Endothelial cell of umbilical vein (primary cell): Measurements from ENCODE around the gene TEDC1.

Experiments used
- EZH2 ChIP-seq: IDR thresholded peaks from 2 replicates; pipeline ENCODE4 v1.6.1; 2012; ENCODE audit warnings: borderline replicate concordance, low read depth, mild to moderate bottlenecking, moderate library complexity, low read length, inconsistent platforms; ENCODE audit not compliant: severe bottlenecking
- FOS ChIP-seq: IDR thresholded peaks from 2 replicates; pipeline ENCODE4 v1.6.1; 2011; ENCODE audit warnings: mild to moderate bottlenecking, low read length, moderate library complexity, borderline replicate concordance; ENCODE audit not compliant: insufficient read depth
- JUN ChIP-seq: IDR thresholded peaks from 2 replicates; pipeline ENCODE4 v1.6.1; 2011; ENCODE audit warnings: borderline replicate concordance, low read depth; ENCODE audit not compliant: insufficient read length, insufficient read depth
- MYC ChIP-seq: IDR thresholded peaks from one replicate; pipeline ENCODE4 v1.6.1; 2011; ENCODE audit warnings: mild to moderate bottlenecking, low read depth, low read length
- POLR2A ChIP-seq: IDR thresholded peaks from 2 replicates; pipeline ENCODE4 v1.6.1; 2012; ENCODE audit warnings: low read depth, mild to moderate bottlenecking, control low read depth, low read length
- POLR2AphosphoS5 ChIP-seq: IDR thresholded peaks from 2 replicates; pipeline ENCODE4 v1.6.1; 2012; ENCODE audit warnings: low read depth, mild to moderate bottlenecking, control low read depth, low read length, moderate library complexity; ENCODE audit not compliant: insufficient read depth
- TF ChIP-seq, protein P1 (sequence below), 2 donors: IDR thresholded peaks; 1 replicate in 1 of 2; 2 replicates in 1 of 2; pipeline ENCODE4 v1.5.1; 2011; ENCODE audit warnings: low read length in 2 of 2, mild to moderate bottlenecking in 2 of 2, moderate library complexity in 2 of 2, control low read depth in 1 of 2, inconsistent platforms in 1 of 2, low read depth in 1 of 2; ENCODE audit not compliant: insufficient read depth in 1 of 2; ENCODE audit errors: extremely low read depth in 1 of 2
- TF ChIP-seq, protein P2 (sequence below): IDR thresholded peaks from 2 replicates; pipeline ENCODE4 v1.6.1; 2011; ENCODE audit not compliant: insufficient read depth, insufficient read length

DNA sequence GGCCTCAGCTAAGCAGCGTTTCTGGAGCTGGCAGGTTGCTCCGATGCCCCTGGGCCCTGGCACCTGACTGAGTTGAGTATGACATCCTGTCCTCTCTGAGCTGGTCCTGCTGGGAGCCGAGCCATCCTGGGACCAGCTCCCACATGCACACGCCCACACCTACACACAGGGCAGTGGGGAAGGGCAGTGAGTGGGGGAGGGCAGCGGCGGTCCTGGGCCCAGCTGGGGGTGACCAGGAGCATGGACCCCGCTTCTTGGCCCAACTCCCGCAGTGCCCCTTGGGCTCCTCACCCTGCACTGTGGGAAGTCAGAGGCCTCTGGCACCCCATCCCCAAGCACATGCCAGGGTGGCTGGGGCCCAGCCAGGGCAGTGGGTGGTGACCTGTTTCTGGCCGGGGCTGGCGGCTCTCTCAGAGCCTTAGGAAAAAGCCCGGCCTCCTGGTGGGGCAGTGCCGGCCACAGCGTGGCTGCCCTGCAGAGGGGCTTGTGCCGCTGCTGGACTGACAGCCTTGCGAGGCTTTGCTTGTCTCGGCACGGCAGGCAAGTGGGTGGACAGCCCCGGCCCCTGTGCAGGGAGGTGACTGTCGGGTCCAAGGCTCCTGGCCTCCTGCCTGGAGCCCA is 22.3 kb upstream of the TEDC1 start:
- TF ChIP-seq, protein P1, sequence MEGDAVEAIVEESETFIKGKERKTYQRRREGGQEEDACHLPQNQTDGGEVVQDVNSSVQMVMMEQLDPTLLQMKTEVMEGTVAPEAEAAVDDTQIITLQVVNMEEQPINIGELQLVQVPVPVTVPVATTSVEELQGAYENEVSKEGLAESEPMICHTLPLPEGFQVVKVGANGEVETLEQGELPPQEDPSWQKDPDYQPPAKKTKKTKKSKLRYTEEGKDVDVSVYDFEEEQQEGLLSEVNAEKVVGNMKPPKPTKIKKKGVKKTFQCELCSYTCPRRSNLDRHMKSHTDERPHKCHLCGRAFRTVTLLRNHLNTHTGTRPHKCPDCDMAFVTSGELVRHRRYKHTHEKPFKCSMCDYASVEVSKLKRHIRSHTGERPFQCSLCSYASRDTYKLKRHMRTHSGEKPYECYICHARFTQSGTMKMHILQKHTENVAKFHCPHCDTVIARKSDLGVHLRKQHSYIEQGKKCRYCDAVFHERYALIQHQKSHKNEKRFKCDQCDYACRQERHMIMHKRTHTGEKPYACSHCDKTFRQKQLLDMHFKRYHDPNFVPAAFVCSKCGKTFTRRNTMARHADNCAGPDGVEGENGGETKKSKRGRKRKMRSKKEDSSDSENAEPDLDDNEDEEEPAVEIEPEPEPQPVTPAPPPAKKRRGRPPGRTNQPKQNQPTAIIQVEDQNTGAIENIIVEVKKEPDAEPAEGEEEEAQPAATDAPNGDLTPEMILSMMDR (IDR thresholded peaks at IDR 0.05; ENCODE audit: extremely low read depth in 1 of 2, insufficient read depth in 1 of 2, low read depth in 1 of 2, low read length in 2 of 2), result no peak
- TF ChIP-seq POLR2A (no peak), EZH2 (no peak), POLR2AphosphoS5 (no peak), JUN (no peak), FOS (no peak), MYC (no peak)
- TF ChIP-seq, protein P2, sequence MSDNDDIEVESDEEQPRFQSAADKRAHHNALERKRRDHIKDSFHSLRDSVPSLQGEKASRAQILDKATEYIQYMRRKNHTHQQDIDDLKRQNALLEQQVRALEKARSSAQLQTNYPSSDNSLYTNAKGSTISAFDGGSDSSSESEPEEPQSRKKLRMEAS, result no peak
